ENCODE data around the gene BIVM.

Gene BIVM

DNA sequence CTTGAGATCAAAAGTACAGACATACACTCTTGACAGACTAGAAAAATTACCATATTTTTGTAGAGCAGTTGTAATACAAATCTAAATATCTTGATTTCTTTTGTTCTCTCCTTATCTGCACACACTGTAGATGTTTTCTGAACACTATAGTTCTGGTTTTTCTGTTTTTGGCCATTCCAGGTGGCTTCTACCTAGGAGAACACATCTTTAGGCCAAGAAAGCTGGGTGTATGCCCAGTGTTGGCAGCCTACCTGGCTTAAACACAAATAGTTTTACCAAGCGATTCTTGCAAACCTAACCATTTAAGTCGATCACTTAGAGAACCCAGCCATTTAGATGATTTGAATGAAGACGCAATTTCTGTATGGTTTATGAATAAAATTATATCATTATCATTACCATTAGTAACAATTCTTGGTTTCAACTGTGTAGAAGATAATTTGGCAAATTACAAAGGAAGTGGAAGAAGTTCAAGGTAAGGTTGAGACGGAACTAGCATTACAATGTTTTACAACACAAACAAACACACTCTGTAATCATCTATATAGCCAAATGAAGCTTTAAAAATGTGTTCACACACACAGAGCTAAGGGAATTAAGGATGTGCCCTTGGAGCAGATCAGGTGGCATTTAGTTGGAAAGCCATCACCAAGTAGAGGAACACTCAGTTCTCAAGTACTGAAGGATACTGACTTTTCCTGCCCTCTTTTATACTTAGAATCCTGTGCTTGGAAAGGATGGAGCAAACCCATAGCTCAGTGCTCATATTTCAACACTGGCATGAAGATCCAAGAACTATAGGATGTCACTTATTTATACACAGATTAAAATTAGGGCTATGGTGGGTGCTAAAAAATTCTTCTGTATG is 83.1 kb downstream of the BIVM start:
- no peak for DNase-seq

All from NCI-H226 (cell line).